Activated CD4-positive, alpha-beta T cell treated with anti-CD3 and anti-CD28 coated beads for 4 hours (primary cell): ENCODE measurements around the gene CEP85L.

ENCODE experiments used
- DNase-seq, 2 donors: peaks; one replicate each; pipeline ENCODE4 v3.0.0-alpha.2; 2020

The CEP85L gene

GRCh38 chr6:118659513-118660217 is 8.3 kb upstream of the CEP85L start:
- DNase-seq: no peak

DNA sequence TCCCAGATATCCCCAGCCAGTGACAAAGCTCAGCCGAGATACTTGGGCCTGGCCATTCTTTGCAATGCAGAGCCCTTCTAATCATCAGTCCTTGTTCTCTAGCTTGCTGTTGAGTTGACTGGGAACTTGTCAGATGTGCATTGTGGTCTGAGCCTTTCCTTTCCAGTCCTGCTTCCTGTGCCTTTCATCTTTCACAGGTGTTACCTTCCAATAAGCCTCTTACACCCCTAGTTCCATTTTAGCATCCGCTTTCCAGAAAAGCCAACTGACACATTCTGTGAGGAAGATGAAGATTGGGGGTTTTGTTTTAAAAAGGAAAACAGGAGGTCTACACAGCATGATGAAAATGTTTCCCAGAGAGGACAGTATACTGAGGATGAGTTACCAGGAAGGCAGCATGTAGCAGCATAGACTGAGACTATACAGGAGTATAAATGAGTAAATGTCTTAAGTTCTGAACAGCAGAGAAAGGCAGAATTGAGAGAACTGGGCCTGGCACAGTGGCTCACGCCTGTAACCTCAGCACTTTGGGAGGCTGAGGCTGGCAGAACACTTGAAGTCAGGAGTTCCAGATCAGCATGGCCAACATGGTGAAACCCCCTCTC is 5.6 kb upstream of the CEP85L start:
- DNase-seq: peak in 1 of 2 donors; percentile 16

DNA sequence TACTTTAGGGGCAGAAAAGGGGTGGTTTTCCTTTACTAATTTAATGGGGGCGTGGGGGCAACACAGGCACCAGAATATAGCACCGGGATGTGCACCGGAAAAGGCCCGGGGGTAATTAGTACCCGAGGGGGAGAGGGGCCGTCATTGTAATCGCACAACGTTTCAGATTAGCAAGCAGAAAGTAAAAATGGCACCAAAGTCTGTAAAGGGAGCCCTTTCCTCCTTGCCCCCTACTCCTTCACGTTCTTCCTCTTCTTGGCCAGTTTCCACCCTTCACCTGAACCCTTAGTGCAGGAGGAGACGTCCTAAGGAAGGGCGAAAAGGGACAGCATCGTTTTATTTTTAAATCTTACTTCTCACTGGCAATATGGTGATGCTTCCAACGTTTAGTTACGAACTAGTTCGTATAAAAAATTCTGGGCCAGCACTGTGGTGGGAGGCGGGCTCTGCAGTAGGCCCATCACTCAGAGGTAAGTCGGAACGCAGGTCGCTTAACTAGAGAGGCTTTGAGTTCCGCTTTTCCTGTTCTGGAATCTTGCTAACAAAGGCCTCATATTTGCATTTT is 742 bp upstream of the CEP85L start:
- DNase-seq: no peak

GRCh38 chr6:118650582-118651281 is 659 bp downstream of the CEP85L start:
- DNase-seq: peak; percentile 40 to 45

- DNase-seq: no peak
Observed at GRCh38 chr6:118649918-118650581, 1.3 kb downstream of the CEP85L start.

DNA sequence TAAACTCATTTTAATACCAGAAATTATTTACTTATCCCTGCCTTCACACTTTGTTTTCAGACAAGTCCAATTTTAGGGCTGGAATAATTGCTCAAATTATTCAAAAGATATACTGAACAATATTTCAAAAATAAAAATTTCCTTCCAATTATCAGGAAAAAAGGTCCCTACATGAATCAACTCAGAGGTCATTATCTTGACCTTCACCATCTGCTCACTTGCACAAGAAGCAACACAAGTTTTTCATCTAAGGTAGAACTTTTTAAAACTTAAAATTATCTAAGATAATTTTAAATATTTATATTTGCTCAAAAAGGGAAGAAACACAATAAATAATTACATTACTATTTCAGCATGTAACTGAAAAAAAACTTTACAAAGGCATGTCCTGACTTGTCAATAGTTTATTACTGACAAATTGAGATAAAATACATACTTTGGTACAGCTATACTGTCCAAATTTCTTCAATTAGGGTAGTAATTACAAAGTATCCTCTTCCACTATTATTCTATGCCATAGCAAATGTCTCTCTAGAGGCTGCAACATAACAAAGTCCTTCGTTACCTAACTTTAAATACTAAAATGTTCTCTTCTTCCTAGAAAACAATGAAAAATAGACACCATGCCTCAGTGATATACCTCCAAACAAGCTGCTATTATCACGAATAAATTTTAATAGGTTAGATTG is 2.4 kb downstream of the CEP85L start:
- no peak for DNase-seq

DNA sequence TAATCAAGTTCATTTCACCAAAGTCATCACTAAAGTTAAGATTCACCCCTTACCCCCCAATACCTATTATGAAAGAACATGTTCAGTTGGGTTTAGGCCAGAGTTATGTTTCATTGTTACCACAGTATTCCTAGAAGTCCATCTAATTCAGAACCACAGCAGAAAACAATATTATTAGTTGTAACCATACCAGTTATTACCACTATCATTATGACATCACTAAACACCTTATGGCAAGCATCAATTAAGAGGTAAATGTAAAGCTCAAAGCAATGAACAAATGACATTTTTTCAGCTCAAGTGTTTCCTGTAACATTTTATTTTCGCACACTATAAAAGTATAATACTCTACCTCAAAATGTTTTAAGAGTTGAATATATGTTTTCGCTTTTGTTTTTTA is 4.4 kb downstream of the CEP85L start:
- DNase-seq: no peak

DNA sequence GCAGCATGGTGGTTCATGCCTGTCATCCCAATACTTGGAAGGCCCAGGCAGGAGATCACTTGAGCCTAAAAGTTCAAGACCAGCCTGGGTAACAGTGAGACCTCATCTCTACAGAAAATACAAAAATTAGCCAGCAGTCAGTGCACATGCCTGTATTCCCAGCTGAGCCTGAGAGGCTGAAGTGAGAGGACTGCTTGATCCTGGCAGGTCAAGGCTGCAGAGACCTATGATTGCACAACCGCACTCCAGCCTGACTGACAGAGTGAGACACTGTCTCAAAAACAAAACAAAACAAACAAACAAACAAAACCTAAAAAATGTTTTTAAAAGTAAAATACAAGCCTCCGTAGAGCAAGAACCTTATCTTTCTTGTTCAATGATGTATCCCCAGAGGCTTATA is 6.0 kb downstream of the CEP85L start:
- no peak for DNase-seq

DNA sequence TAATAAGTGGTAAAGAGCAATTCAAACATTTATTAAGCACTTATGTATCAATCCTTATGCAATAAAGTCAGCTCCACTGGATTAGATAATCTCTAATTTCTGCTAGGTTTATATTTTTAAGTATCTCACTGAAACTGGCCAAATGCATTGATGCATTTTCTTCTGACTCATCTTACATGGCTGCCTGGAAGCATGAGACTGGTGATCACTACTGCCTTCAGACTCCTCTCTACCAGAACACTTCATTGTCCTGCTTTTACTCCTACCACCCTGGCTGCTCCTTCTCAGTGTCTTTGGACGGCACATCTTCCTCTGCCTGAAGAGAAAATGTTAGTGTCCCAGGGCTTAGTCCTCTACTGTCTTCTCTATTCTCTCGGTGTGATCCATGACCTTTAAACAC is 7.4 kb downstream of the CEP85L start:
- no peak for DNase-seq

DNA sequence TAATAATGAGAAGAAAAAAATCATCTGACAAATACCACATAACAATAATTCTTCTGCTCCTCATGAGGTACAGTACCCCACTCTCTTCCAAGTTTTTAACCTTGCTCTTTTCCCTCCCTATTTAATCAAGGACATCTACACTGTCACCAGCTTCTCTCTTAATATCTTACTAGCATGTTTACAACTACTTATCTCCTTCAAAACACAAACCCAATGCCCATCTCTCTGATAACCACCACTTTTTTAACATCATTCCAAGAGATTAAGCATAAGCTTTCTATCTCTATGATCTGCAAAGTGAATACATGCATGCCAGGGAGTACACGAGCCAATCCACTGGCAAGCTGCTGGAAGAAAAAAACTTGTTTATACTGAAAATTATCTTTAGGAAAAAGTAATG is 10.3 kb downstream of the CEP85L start:
- DNase-seq: no peak

- DNase-seq: no peak
Observed at GRCh38 chr6:118639054-118639964, 12.1 kb downstream of the CEP85L start.

DNA sequence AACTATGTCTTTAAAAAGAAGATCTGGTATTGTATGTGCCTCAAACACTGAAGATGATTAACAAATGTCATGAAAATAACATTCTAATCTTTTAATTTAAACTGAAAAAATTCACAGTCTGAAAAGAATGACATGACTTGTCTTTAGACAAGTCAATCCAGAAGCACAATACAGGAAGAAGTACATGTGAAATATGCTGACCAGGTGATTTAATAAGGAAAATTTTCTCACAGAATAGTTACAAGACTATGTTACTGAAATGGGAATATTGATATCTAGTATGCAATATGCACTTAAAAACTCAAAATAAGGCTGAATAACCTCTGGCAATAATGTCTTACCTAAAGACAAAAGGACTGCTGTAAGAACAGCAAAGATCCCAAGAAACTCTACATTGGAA is 13.1 kb downstream of the CEP85L start:
- DNase-seq: no peak

DNA sequence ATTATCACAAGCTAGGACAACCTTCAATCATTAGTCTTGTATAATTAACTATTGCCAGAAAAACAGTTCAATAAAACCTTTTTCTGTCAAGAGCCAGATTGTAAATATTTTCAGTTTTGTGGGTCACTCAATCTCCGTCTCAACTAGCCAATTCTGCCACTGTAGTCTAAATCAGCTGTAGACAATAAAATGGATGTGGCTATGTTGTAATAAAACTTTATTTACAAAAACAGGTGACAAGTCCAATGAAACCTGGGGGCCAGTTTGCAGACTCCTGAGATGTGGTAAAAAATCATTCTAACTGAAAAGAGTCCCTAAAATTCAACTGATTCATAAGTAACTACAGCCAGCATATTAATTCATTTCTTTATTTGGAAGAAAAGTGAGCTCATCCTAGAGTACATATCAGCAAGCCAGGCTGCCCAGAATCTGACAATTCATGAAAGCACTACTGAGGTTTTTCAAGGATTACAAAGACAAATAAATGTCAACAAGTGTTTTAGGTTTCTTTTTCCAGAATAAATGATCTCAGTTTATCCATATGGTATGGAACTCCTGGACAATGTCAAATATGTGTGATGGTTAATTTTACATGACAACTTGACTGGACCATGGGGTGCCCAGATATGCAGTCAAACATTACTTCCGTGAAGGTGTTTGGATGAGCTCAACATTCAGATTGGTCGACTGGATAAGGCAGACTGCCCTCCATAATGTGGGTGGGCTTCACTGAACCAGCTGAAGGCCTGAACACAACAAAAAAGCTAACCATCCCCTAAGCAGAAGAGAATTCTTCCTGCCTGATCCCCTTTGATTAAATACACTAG is 15.3 kb downstream of the CEP85L start:
- DNase-seq: no peak

GRCh38 chr6:118632359-118632758 is 19.0 kb downstream of the CEP85L start:
- no peak for DNase-seq

DNA sequence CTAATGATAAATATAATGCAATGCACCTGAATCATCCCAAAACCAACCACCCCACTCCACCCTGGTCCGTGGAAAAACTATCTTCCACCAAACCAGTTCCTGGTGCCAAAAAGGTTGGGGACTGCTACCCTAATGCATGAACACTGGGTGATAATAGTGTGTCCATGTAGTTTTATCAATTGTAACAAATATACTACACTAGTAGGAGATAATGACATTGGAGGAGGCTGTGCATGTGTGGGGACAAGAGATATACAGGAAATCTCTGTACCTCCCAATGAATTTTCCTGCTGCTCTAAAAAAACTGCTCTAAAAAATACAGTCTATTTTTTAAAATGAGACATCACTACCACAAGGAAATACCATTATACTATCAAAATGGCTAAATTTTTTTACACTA is 20.5 kb downstream of the CEP85L start:
- DNase-seq: no peak

DNA sequence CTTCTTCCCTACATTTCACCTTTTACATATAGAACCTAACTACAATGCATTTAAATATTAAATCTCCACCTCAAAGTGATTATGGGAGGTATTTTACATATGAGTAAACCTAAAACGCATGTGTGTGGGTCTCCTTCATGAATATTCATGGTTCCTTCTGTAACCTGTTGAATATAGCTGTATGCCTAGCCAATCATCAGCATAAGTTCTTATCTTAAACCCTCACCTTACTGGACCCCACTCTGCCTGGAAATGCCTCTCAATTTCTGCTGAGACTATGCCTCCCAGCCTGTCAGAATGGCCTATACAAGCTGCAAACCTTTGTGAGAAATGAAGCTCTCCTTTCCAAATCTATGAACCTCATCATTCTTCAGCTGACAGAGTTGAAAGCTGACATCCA is 21.3 kb downstream of the CEP85L start:
- DNase-seq: no peak

DNA sequence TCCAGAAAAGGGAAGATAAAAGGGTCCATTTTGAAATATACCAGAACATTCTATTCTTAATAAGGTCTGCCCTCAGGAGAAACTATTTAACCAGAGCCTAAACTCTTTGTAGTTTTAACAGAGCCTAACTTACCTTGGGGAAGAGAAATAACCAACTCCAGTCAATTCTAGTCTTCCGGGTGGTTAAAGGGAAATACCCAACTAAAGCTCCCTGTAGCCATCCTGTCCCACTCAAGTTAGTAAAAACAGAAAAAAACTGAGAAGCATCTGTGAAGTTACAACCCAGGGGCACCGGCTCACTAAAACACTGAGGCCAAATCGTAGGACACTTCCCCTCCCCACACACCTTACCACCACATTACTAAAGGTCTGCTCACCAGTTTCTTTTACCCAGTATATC is 23.7 kb downstream of the CEP85L start:
- no peak for DNase-seq

DNA sequence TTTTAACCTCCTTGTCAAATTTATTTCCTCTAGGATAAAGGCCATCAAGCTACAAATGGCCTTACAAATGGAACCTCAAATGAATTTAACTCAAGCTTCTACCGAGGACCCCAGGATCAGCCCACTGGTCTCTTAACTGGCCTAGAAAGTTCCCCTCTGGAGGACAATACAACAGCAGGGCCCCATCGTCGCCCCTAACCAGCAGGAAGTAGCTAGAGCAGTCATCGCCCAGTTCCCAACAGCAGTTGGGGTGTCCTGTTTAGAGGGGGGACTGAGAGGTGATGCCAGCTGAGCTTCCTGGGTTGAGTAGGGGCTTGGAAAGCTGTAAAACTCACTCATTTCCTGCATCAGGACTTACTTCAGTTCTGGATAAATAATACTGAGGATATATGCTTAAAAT is 25.6 kb downstream of the CEP85L start:
- no peak for DNase-seq

- no peak for DNase-seq
Observed at GRCh38 chr6:118621799-118622470, 29.5 kb downstream of the CEP85L start.

DNA sequence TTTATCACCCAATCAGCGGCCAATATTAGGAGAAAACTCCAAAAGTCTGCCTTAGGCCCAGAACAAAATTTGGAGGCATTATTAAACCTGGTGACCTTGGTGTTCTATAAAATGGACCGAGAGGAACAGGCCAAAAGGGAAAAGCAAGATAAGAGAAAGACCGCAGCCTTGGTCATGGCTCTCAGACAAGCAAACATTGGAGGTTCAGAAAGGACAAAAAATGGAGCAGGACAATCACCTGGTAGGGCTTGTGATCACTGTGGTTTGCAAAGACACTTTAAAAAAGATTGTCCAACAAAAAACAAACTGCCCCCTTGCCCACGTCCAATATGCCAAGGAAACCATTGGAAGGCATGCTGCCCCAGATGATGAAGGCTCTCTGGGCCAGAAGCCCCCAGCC is 31.2 kb downstream of the CEP85L start:
- no peak for DNase-seq
